ENCODE measurements around the gene ELN.
A peak's percentile ranks its signal among the peaks of the same experiment; 100 is the strongest.
"Not testable (repeated sequence)": the region's sequence is repeated elsewhere in the genome, so short reads cannot be mapped to it uniquely, and the experiment has no call there.

The ELN gene

GRCh38 chr7:74042746-74043522 is 15.0 kb downstream of the ELN start:
- DNase-seq (ENCODE audit: low read depth): no peak

- peak; percentile 47 for DNase-seq (ENCODE audit: low read depth)
Observed at GRCh38 chr7:74043523-74043951, 15.6 kb downstream of the ELN start.

- no peak for DNase-seq (ENCODE audit: low read depth)
Observed at GRCh38 chr7:74044366-74045350, 16.7 kb downstream of the ELN start.

- not testable (repeated sequence) for DNase-seq (ENCODE audit: low read depth)
Observed at GRCh38 chr7:74046581-74046980, 18.6 kb downstream of the ELN start.

GRCh38 chr7:74047804-74048380 is 19.9 kb downstream of the ELN start:
- no peak for DNase-seq (ENCODE audit: low read depth)

GRCh38 chr7:74048999-74049599 is 21.1 kb downstream of the ELN start:
- DNase-seq (ENCODE audit: low read depth): no peak

GRCh38 chr7:74049997-74050798 is 22.2 kb downstream of the ELN start:
- no peak for DNase-seq (ENCODE audit: low read depth)

GRCh38 chr7:74051193-74051592 is 23.2 kb downstream of the ELN start:
- no peak for DNase-seq (ENCODE audit: low read depth)

- DNase-seq (ENCODE audit: low read depth): peak; percentile 26
Observed at GRCh38 chr7:74051629-74052410, 23.8 kb downstream of the ELN start.

GRCh38 chr7:74052628-74053027 is 24.7 kb downstream of the ELN start:
- no peak for DNase-seq (ENCODE audit: low read depth)

- DNase-seq (ENCODE audit: low read depth): no peak
Observed at GRCh38 chr7:74053589-74054186, 25.7 kb downstream of the ELN start.

- DNase-seq (ENCODE audit: low read depth): no peak
Observed at GRCh38 chr7:74056096-74056915, 28.3 kb downstream of the ELN start.

GRCh38 chr7:74057216-74057925 is 29.4 kb downstream of the ELN start:
- DNase-seq (ENCODE audit: low read depth): no peak

GRCh38 chr7:74057987-74058386 is 30.0 kb downstream of the ELN start:
- no peak for DNase-seq (ENCODE audit: low read depth)

- DNase-seq (ENCODE audit: low read depth): no peak
Observed at GRCh38 chr7:74058486-74058885, 30.5 kb downstream of the ELN start.

- no peak for DNase-seq (ENCODE audit: low read depth)
Observed at GRCh38 chr7:74059037-74059436, 31.1 kb downstream of the ELN start.

- DNase-seq (ENCODE audit: low read depth): no peak
Observed at GRCh38 chr7:74059681-74060588, 32.0 kb downstream of the ELN start.
